ENCODE results near the gene SH3BGR. TPM values are rescaled to one million over a fixed set of nuclear protein-coding genes. Genes with fewer than 3 reads are reported as not detected.

Gene SH3BGR
- total RNA-seq, 2 donors from 2014 or later = 18.8 to 22.4 TPM

DNA sequence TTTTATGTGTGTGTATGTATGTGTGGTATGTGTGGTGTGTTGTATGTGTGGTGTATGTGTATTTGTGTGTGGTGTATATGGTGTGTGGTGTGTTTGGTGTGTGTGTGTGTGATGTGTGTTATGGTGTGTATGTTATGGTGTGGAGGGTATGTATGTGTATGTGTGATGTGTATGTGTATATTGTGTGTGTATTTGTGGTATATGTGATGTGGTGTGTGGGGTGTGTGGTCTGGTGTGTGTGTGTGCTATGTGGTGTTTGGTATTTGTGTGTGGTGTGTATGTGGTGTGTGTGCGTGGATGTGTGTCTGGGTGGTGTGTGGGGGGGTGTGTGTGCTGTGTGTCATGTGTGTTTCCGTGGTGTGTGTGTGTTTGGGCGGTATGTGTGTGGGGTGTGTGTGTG is 59.3 kb downstream of the SH3BGR start:
- WGBS, 2 experiments (ENCODE audit: insufficient coverage in 1 of 2, insufficient read length in 1 of 2) = 95% methylated on average over 3 of the region's 3 CpGs; no CpG with 5 or more reads in 1 of the 2 experiments
- H3K4me3 ChIP-seq (ENCODE audit: low read length) = no peak overlapping the region
- H3K9ac ChIP-seq (ENCODE audit: extremely low read depth, low read length, poor library complexity, severe bottlenecking) = no peak overlapping the region
- no peak for DNase-seq
- Mint-ChIP-seq H3K9me3 (no peaks in the 10 kb centered on the region), H3K4me1 (no peaks in the 10 kb centered on the region), H3K36me3 (ENCODE audit: low read depth) (peaks cover 7% of the 10 kb centered on the region), H3K27ac (no peak overlapping the region), H3K27me3 (ENCODE audit: insufficient read depth) (no peaks in the 10 kb centered on the region), H3K4me3 (no peak overlapping the region)
- TF ChIP-seq, protein P1, sequence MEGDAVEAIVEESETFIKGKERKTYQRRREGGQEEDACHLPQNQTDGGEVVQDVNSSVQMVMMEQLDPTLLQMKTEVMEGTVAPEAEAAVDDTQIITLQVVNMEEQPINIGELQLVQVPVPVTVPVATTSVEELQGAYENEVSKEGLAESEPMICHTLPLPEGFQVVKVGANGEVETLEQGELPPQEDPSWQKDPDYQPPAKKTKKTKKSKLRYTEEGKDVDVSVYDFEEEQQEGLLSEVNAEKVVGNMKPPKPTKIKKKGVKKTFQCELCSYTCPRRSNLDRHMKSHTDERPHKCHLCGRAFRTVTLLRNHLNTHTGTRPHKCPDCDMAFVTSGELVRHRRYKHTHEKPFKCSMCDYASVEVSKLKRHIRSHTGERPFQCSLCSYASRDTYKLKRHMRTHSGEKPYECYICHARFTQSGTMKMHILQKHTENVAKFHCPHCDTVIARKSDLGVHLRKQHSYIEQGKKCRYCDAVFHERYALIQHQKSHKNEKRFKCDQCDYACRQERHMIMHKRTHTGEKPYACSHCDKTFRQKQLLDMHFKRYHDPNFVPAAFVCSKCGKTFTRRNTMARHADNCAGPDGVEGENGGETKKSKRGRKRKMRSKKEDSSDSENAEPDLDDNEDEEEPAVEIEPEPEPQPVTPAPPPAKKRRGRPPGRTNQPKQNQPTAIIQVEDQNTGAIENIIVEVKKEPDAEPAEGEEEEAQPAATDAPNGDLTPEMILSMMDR (conservative IDR thresholded peaks at IDR 0.05) = no peak
- H3K27me3 ChIP-seq (ENCODE audit: control insufficient read depth, insufficient read depth, low read length, poor library complexity, severe bottlenecking) = no peaks in the 10 kb centered on the region
- no peaks in the 10 kb centered on the region for H3K36me3 ChIP-seq (ENCODE audit: control insufficient read depth, insufficient read depth, low read length)
- H3K27ac ChIP-seq (ENCODE audit: low read depth, low read length) = no peak overlapping the region
- H3K4me1 ChIP-seq (ENCODE audit: control insufficient read depth, insufficient read depth, low read length) = no peaks in the 10 kb centered on the region
- no peaks in the 10 kb centered on the region for H3K9me3 ChIP-seq (ENCODE audit: control insufficient read depth, low read length)

DNA sequence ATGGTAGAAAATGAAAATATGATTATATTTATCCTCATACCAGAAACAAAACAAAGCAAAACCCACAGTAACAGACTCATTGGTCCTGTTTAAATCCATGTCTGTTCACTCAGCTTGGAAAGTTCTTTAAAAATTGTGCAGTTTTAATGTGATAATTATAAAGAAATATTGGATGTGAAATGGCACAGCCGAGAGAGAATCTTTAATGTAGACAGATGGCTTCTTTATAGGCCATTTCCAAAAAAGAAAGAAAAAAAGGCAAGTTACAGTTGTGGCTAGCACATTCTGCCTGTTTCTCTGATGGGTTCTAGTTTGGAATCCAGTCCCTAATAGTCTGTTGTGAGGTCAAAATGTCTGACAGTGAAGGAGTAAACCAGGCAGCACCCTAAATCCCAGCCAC is 62.0 kb downstream of the SH3BGR start:
- no peak overlapping the region for H3K27ac Mint-ChIP-seq
- no peaks in the 10 kb centered on the region for H3K9me3 ChIP-seq (ENCODE audit: control insufficient read depth, low read length)
- H3K4me3 ChIP-seq (ENCODE audit: low read length) = no peak overlapping the region
- no peaks in the 10 kb centered on the region for H3K9me3 Mint-ChIP-seq
- no peak for DNase-seq
- H3K27me3 ChIP-seq (ENCODE audit: control insufficient read depth, insufficient read depth, low read length, poor library complexity, severe bottlenecking) = no peaks in the 10 kb centered on the region
- H3K36me3 Mint-ChIP-seq (ENCODE audit: low read depth) = peaks cover 3% of the 10 kb centered on the region
- 90 to 100% methylated on average over 1 of the region's 1 CpG for WGBS, 2 experiments (ENCODE audit: insufficient coverage in 1 of 2, insufficient read length in 1 of 2)
- H3K4me3 Mint-ChIP-seq = no peak overlapping the region
- no peak overlapping the region for H3K27ac ChIP-seq (ENCODE audit: low read depth, low read length)
- H3K9ac ChIP-seq (ENCODE audit: extremely low read depth, low read length, poor library complexity, severe bottlenecking) = no peak overlapping the region
- H3K36me3 ChIP-seq (ENCODE audit: control insufficient read depth, insufficient read depth, low read length) = no peaks in the 10 kb centered on the region
- TF ChIP-seq, protein P1 (conservative IDR thresholded peaks at IDR 0.05) = no peak
- H3K27me3 Mint-ChIP-seq (ENCODE audit: insufficient read depth) = no peaks in the 10 kb centered on the region
- no peaks in the 10 kb centered on the region for H3K4me1 ChIP-seq (ENCODE audit: control insufficient read depth, insufficient read depth, low read length)
- H3K4me1 Mint-ChIP-seq = no peaks in the 10 kb centered on the region

DNA sequence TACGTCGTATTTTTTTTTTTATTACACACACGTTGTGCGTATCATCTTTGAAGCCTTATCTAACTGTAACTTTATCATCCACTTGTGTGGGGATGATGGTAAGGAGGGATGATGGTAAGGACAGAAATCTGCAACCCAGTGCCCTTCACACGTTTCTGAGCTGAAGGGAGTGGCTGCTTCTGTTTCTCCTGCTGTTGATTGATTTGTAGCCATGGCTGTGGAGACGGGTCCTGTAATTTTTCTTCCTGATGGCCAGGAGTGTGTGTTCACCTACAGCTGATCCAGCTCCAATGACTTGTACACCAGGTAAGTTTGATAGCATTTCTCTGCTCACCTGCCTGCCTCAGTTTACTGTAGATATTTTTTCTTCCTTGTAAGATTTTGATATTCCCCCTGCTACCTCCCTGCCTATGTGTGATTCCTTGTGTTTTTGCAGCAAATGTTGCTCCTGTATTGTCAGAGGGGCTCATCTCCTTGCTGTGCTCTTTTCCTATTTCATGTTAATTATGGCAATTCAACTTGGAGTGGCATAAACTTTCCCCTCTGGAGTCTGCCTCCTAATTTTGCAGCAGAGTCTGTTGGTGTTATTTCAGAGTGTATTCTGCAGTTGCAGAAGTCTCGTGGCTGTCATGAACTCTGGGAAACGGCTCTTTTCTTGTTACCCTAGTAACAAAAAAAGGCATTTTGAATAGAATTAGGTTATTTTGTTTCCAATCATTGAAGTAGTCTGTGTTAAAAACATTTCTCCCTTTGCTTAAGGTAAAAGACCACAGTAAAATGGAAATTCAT is 64.1 kb downstream of the SH3BGR start:
- Mint-ChIP-seq H3K4me1 (no peaks in the 10 kb centered on the region), H3K9me3 (no peaks in the 10 kb centered on the region), H3K27me3 (ENCODE audit: insufficient read depth) (no peaks in the 10 kb centered on the region), H3K36me3 (ENCODE audit: low read depth) (no peaks in the 10 kb centered on the region), H3K4me3 (no peak overlapping the region), H3K27ac (no peak overlapping the region)
- no peak for DNase-seq
- no peak overlapping the region for H3K9ac ChIP-seq (ENCODE audit: extremely low read depth, low read length, poor library complexity, severe bottlenecking)
- no peaks in the 10 kb centered on the region for H3K27me3 ChIP-seq (ENCODE audit: control insufficient read depth, insufficient read depth, low read length, poor library complexity, severe bottlenecking)
- no peaks in the 10 kb centered on the region for H3K9me3 ChIP-seq (ENCODE audit: control insufficient read depth, low read length)
- no peaks in the 10 kb centered on the region for H3K36me3 ChIP-seq (ENCODE audit: control insufficient read depth, insufficient read depth, low read length)
- H3K4me1 ChIP-seq (ENCODE audit: control insufficient read depth, insufficient read depth, low read length) = no peaks in the 10 kb centered on the region
- WGBS, 2 experiments (ENCODE audit: insufficient coverage in 1 of 2, insufficient read length in 1 of 2) = 83 to 91% methylated on average over 2 to 8 of the region's 8 CpGs
- H3K27ac ChIP-seq (ENCODE audit: low read depth, low read length) = no peak overlapping the region
- TF ChIP-seq, protein P1 (conservative IDR thresholded peaks at IDR 0.05) = no peak
- H3K4me3 ChIP-seq (ENCODE audit: low read length) = no peak overlapping the region
